Gastroesophageal sphincter (tissue), 4 donors: Measurements from ENCODE around the gene ADAMTS3. TPM values are rescaled to one million over a fixed set of nuclear protein-coding genes. Genes with fewer than 3 reads are reported as not detected.

Experiments
- ATAC-seq: fragments of 150-250 bp; one replicate; pipeline ENCODE4 v1.9.1; 2016; ENCODE audit warnings: mild to moderate bottlenecking, moderate library complexity
- H3K27ac ChIP-seq, 4 donors: fragments of 200-600 bp; sonication (generic) in 3 of 4; 1 replicate in 3 of 4; 2 replicates in 1 of 4; pipeline ENCODE4 v1.5.1; 2016 to 2019
- H3K27me3 ChIP-seq: fragments of 200-600 bp; sonication (generic); one replicate; pipeline ENCODE4 v1.5.1; 2019
- H3K36me3 ChIP-seq, 2 donors: fragments of 200-600 bp; sonication (generic); one replicate each; pipeline ENCODE4 v1.5.1; 2019; ENCODE audit warnings: control low read depth in 1 of 2
- H3K4me1 ChIP-seq, 3 donors: fragments of 200-600 bp; sonication (generic); 1 replicate in 2 of 3; 2 replicates in 1 of 3; pipeline ENCODE4 v1.5.1; 2016 to 2019; ENCODE audit warnings: control low read depth in 2 of 3
- H3K4me3 ChIP-seq, 2 donors: fragments of 200-600 bp; sonication (generic); one replicate each; pipeline ENCODE4 v1.5.1; 2019; ENCODE audit warnings: mild to moderate bottlenecking in 1 of 2, moderate library complexity in 1 of 2
- H3K9me3 ChIP-seq, 3 donors: fragments of 200-600 bp; sonication (generic); one replicate each; pipeline ENCODE4 v1.5.1; 2017 to 2019; ENCODE audit warnings: control low read depth in 2 of 3
- CTCF ChIP-seq, 4 experiments: fragments of 200-600 bp in 2 of 4; fragments of 450-650 bp in 2 of 4; sonication (generic) in 1 of 4; IDR thresholded peaks; one replicate each; pipeline ENCODE4 v1.5.1; 2017 to 2019; ENCODE audit warnings: antibody characterized with exemption in 4 of 4, mild to moderate bottlenecking in 2 of 4, moderate library complexity in 2 of 4
- EP300 ChIP-seq: sonication (generic); formaldehyde crosslinking; IDR thresholded peaks from one replicate; pipeline ENCODE4 v1.6.1; 2017; ENCODE audit warnings: antibody characterized with exemption, mild to moderate bottlenecking
- POLR2A ChIP-seq, 2 donors: fragments of 450-650 bp; IDR thresholded peaks; one replicate each; pipeline ENCODE4 v1.6.1; 2017; ENCODE audit warnings: antibody characterized with exemption in 2 of 2, mild to moderate bottlenecking in 2 of 2, moderate library complexity in 1 of 2
- POLR2AphosphoS5 ChIP-seq: sonication (generic); formaldehyde crosslinking; IDR thresholded peaks from one replicate; pipeline ENCODE4 v1.6.1; 2017; ENCODE audit warnings: antibody characterized with exemption
- WGBS, 2 donors: methylation state at CpG; one replicate each; pipeline ENCODE4 v1.1.5; 2018; ENCODE audit warnings: low coverage in 1 of 2; 5-methylcytosine and 5-hydroxymethylcytosine counted together
- total RNA-seq, 4 donors: library from RNA; depleted of rRNA; stranded (reverse); fragments of >200 nt; gene quantifications; one replicate each; pipeline ENCODE4 v1.1.0, GENCODE V29; 2016

ADAMTS3 gene
- total RNA-seq, 4 donors from 2014 or later, result 0.31 to 3.0 (median 1.1) TPM

- TF ChIP-seq EP300, result no peak
- no peak for TF ChIP-seq CTCF (IDR thresholded peaks at IDR 0.05)
- TF ChIP-seq POLR2A (IDR thresholded peaks at IDR 0.05), result no peak
- no peak for TF ChIP-seq POLR2AphosphoS5
Observed at GRCh38 chr4:72318421-72319170, 250.4 kb downstream of the ADAMTS3 start.

GRCh38 chr4:72314869-72315268 is 254.2 kb downstream of the ADAMTS3 start:
- no peak for ATAC-seq

More at GRCh38 chr4:72318421-72319170, 250.4 kb downstream of the ADAMTS3 start:
- H3K36me3 ChIP-seq, result no peaks in the 10 kb centered on the region
- no peak for ATAC-seq
- no peak overlapping the region for H3K27ac ChIP-seq
- H3K9me3 ChIP-seq, result no peaks in the 10 kb centered on the region
- H3K4me3 ChIP-seq, result no peak overlapping the region
- H3K27me3 ChIP-seq, result no peaks in the 10 kb centered on the region
- H3K4me1 ChIP-seq, result peaks cover under 1 to 32% (median 8%) of the 10 kb centered on the region in 3 donors
- 73% methylated on average over 6 to 7 of the region's 7 CpGs for WGBS, 2 donors

GRCh38 chr4:72313121-72313520 is 255.9 kb downstream of the ADAMTS3 start:
- TF ChIP-seq POLR2AphosphoS5, result no peak
- TF ChIP-seq CTCF (IDR thresholded peaks at IDR 0.05), result no peak
- no peak for TF ChIP-seq POLR2A (IDR thresholded peaks at IDR 0.05)
- TF ChIP-seq EP300, result no peak

More at GRCh38 chr4:72314869-72315268, 254.2 kb downstream of the ADAMTS3 start:
- Histone ChIP-seq H3K9me3 (no peaks in the 10 kb centered on the region), H3K4me3 (no peak overlapping the region), H3K36me3 (no peaks in the 10 kb centered on the region), H3K27ac (no peak overlapping the region), H3K27me3 (no peaks in the 10 kb centered on the region), H3K4me1 (peaks cover 17 to 46% (median 17%) of the 10 kb centered on the region in 3 donors)
- TF ChIP-seq POLR2A (IDR thresholded peaks at IDR 0.05) (no peak), POLR2AphosphoS5 (peak; percentile 57), EP300 (no peak), CTCF (IDR thresholded peaks at IDR 0.05) (no peak)

GRCh38 chr4:72312032-72312650 is 256.9 kb downstream of the ADAMTS3 start:
- H3K36me3 ChIP-seq, result no peaks in the 10 kb centered on the region
- TF ChIP-seq POLR2AphosphoS5 (peak; percentile 84), CTCF (IDR thresholded peaks at IDR 0.05) (no peak), EP300 (no peak)
- H3K4me1 ChIP-seq, result peaks cover 17 to 41% (median 17%) of the 10 kb centered on the region in 3 donors
- peak overlapping the region; percentile 47 to 72 (median 66) for H3K27ac ChIP-seq
- H3K9me3 ChIP-seq, result no peaks in the 10 kb centered on the region
- H3K4me3 ChIP-seq, result no peak overlapping the region
- 9 to 33% methylated on average over 3 to 6 of the region's 6 CpGs for WGBS, 2 donors
- peak; percentile 92 for ATAC-seq
- H3K27me3 ChIP-seq, result no peaks in the 10 kb centered on the region

More at GRCh38 chr4:72313121-72313520, 255.9 kb downstream of the ADAMTS3 start:
- Histone ChIP-seq H3K36me3 (no peaks in the 10 kb centered on the region), H3K4me1 (peaks cover 17 to 41% (median 17%) of the 10 kb centered on the region in 3 donors), H3K9me3 (no peaks in the 10 kb centered on the region), H3K4me3 (no peak overlapping the region), H3K27me3 (no peaks in the 10 kb centered on the region), H3K27ac (peak overlapping the region; percentile 3 to 72 (median 58))
- ATAC-seq, result no peak
- WGBS, 2 donors, result 46 to 67% methylated on average over 3 to 5 of the region's 5 CpGs
